NB4 (cell line): ENCODE data around the gene BTLA.

Experiments used
- DNase-seq: peaks from one replicate; pipeline ENCODE4 v3.0.0; 2010; ENCODE audit warnings: low read depth
- H3K4me3 ChIP-seq: one replicate; pipeline ENCODE4 v1.5.1; 2011; ENCODE audit warnings: mild to moderate bottlenecking, low read depth, low read length, moderate library complexity
- MYC ChIP-seq: IDR thresholded peaks from 2 replicates; pipeline ENCODE4 v1.6.1; 2011; ENCODE audit warnings: low read depth, low read length
- POLR2A ChIP-seq: IDR thresholded peaks from 2 replicates; pipeline ENCODE4 v1.6.1; 2011; ENCODE audit warnings: mild to moderate bottlenecking; ENCODE audit not compliant: insufficient read length; ENCODE audit errors: extremely low read depth
- TF ChIP-seq, protein P1 (sequence below): IDR thresholded peaks from 2 replicates; pipeline ENCODE4 v1.6.1; 2011; ENCODE audit warnings: low read depth, low read length
- TF ChIP-seq, protein P2 (sequence below): IDR thresholded peaks from one replicate; pipeline ENCODE4 v1.5.1; 2012; ENCODE audit warnings: low read depth, low read length

The BTLA gene

GRCh38 chr3:112416391-112417212 is 82.7 kb downstream of the BTLA start:
- TF ChIP-seq, protein P1, sequence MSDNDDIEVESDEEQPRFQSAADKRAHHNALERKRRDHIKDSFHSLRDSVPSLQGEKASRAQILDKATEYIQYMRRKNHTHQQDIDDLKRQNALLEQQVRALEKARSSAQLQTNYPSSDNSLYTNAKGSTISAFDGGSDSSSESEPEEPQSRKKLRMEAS: no peak
- TF ChIP-seq POLR2A (no peak), MYC (no peak)
- TF ChIP-seq, protein P2, sequence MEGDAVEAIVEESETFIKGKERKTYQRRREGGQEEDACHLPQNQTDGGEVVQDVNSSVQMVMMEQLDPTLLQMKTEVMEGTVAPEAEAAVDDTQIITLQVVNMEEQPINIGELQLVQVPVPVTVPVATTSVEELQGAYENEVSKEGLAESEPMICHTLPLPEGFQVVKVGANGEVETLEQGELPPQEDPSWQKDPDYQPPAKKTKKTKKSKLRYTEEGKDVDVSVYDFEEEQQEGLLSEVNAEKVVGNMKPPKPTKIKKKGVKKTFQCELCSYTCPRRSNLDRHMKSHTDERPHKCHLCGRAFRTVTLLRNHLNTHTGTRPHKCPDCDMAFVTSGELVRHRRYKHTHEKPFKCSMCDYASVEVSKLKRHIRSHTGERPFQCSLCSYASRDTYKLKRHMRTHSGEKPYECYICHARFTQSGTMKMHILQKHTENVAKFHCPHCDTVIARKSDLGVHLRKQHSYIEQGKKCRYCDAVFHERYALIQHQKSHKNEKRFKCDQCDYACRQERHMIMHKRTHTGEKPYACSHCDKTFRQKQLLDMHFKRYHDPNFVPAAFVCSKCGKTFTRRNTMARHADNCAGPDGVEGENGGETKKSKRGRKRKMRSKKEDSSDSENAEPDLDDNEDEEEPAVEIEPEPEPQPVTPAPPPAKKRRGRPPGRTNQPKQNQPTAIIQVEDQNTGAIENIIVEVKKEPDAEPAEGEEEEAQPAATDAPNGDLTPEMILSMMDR: no peak
- DNase-seq: no peak
- H3K4me3 ChIP-seq: no peak overlapping the region

GRCh38 chr3:112415390-112415789 is 83.9 kb downstream of the BTLA start:
- TF ChIP-seq, protein P1: no peak
- TF ChIP-seq MYC (no peak), POLR2A (no peak)
- TF ChIP-seq, protein P2: no peak
- DNase-seq: no peak
- no peak overlapping the region for H3K4me3 ChIP-seq
